GM19043 (cell line): Measurements from ENCODE around the gene ADAD1.

ENCODE experiments used
- ATAC-seq: cut with Tn5 transposase; IDR thresholded peaks from one replicate; pipeline ENCODE4 v1.9.1; 2021; ENCODE audit warnings: low read depth; ENCODE audit not compliant: unreplicated experiment

The ADAD1 gene

GRCh38 chr4:122453384-122453995 is 74.7 kb downstream of the ADAD1 start:
- ATAC-seq, result no peak

GRCh38 chr4:122456231-122457116 is 77.7 kb downstream of the ADAD1 start, which contains the start of gene IL2:
Gene IL2 (minus strand): TSS chr4:122456725. CDS start chr4:122456440, 285 bp downstream.
- ATAC-seq, result no peak

- ATAC-seq, result peak; percentile 74
Measured at GRCh38 chr4:122458625-122459024, 79.8 kb downstream of the ADAD1 start.

GRCh38 chr4:122469457-122469856 is 90.6 kb downstream of the ADAD1 start:
- no peak for ATAC-seq

DNA sequence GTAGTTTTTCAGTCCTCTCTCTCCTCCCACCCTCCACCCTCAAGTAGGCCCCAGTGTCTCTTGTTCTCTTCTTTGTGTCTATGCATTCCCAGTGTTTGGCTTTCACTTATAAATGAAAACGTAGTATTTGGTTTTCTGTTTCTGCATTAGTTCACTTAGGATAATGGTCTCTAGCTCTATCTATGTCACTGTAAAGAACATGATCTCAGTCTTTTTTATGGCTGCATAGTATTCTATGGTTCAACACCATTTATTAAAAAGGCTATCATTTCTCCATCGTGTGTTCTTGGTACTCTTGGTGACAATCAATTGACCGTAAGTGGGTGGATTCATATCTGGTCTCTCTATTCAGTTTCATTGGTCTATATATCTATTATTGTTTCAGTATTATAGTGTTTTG is 96.4 kb downstream of the ADAD1 start:
- no peak for ATAC-seq

GRCh38 chr4:122476126-122476525 is 97.3 kb downstream of the ADAD1 start:
- no peak for ATAC-seq

- ATAC-seq, result no peak
Measured at GRCh38 chr4:122476745-122477144, 97.9 kb downstream of the ADAD1 start.
